COR-L47 (cell line): Measurements from ENCODE around the gene NECTIN2.
A peak's percentile ranks its signal among the peaks of the same experiment; 100 is the strongest.
"Not testable (repeated sequence)": the region's sequence is repeated elsewhere in the genome, so short reads cannot be mapped to it uniquely, and the experiment has no call there.

Experiments
- DNase-seq: peaks from one replicate; lab custom pipeline; 2025; lab: John Stamatoyannopoulos, UW

The NECTIN2 gene

GRCh38 chr19:44908836-44909261 is 62.8 kb downstream of the NECTIN2 start:
- no peak for DNase-seq

- DNase-seq, result no peak
Observed at GRCh38 chr19:44909775-44910174, 63.7 kb downstream of the NECTIN2 start.

GRCh38 chr19:44911896-44912295 is 65.8 kb downstream of the NECTIN2 start:
- not testable (repeated sequence) for DNase-seq

GRCh38 chr19:44912854-44913253 is 66.8 kb downstream of the NECTIN2 start:
- DNase-seq, result no peak

GRCh38 chr19:44913512-44914432 is 67.7 kb downstream of the NECTIN2 start:
- DNase-seq, result not testable (repeated sequence)

GRCh38 chr19:44914433-44915206 is 68.5 kb downstream of the NECTIN2 start, which contains the start of gene APOC1:
TSS of gene APOC1 (plus strand) at chr19:44914608. CDS start at chr19:44914892, 284 bp downstream.
- peak; percentile 68 for DNase-seq

GRCh38 chr19:44924243-44924725 is 78.2 kb downstream of the NECTIN2 start:
- DNase-seq, result no peak

GRCh38 chr19:44925114-44925891 is 79.2 kb downstream of the NECTIN2 start:
- DNase-seq, result no peak

- not testable (repeated sequence) for DNase-seq
Observed at GRCh38 chr19:44926245-44927077, 80.4 kb downstream of the NECTIN2 start.

GRCh38 chr19:44927746-44928145 is 81.6 kb downstream of the NECTIN2 start:
- DNase-seq, result no peak

- DNase-seq, result no peak
Observed at GRCh38 chr19:44930088-44930487, 84.0 kb downstream of the NECTIN2 start.

GRCh38 chr19:44931541-44931940 is 85.4 kb downstream of the NECTIN2 start:
- no peak for DNase-seq
